Trophoblast cell (in vitro differentiated cells and primary cell): ENCODE data around the gene IRF9.

Source experiments
- DNase-seq, 2 donors: peaks; one replicate each; pipeline ENCODE4 v3.0.0-alpha.2; 2016
- H2AFZ ChIP-seq: 2 replicates; pipeline ENCODE4 v1.6.1; 2013; ENCODE audit warnings: low read length, moderate library complexity, mild to moderate bottlenecking; ENCODE audit not compliant: insufficient read depth, poor library complexity
- H2AK5ac ChIP-seq: 2 replicates; pipeline ENCODE4 v1.6.1; 2013; ENCODE audit warnings: mild to moderate bottlenecking, low read length
- H2BK120ac ChIP-seq: 2 replicates; pipeline ENCODE4 v1.6.1; 2013; ENCODE audit warnings: low read length, mild to moderate bottlenecking, moderate library complexity; ENCODE audit not compliant: insufficient read depth, poor library complexity
- H2BK12ac ChIP-seq: 2 replicates; pipeline ENCODE4 v1.6.1; 2013; ENCODE audit warnings: mild to moderate bottlenecking, low read length, moderate library complexity
- H2BK5ac ChIP-seq: 2 replicates; pipeline ENCODE4 v1.6.1; 2013; ENCODE audit warnings: low read length, low read depth, moderate library complexity, mild to moderate bottlenecking; ENCODE audit not compliant: poor library complexity
- H3K14ac ChIP-seq: 2 replicates; pipeline ENCODE4 v1.6.1; 2013; ENCODE audit warnings: mild to moderate bottlenecking, low read length
- H3K18ac ChIP-seq: 2 replicates; pipeline ENCODE4 v1.6.1; 2013; ENCODE audit warnings: mild to moderate bottlenecking, low read length
- H3K23ac ChIP-seq: 2 replicates; pipeline ENCODE4 v1.6.1; 2013; ENCODE audit warnings: low read length
- H3K27ac ChIP-seq: 2 replicates; pipeline ENCODE4 v1.5.1; 2013; ENCODE audit warnings: low read depth, mild to moderate bottlenecking, inconsistent platforms, low read length, moderate library complexity
- H3K27me3 ChIP-seq: 2 replicates; pipeline ENCODE4 v1.6.1; 2013; ENCODE audit warnings: inconsistent platforms, mild to moderate bottlenecking, low read length, moderate library complexity; ENCODE audit not compliant: insufficient read depth
- H3K36me3 ChIP-seq, 2 experiments: 1 replicate in 1 of 2; 2 replicates in 1 of 2; pipeline ENCODE4 v1.6.1; 2013; ENCODE audit warnings: low read length in 2 of 2, mild to moderate bottlenecking in 2 of 2, moderate library complexity in 1 of 2; ENCODE audit not compliant: insufficient read depth in 2 of 2, control insufficient read depth in 1 of 2
- H3K4ac ChIP-seq: 2 replicates; pipeline ENCODE4 v1.6.1; 2013; ENCODE audit warnings: low read depth, mild to moderate bottlenecking, low read length, moderate library complexity
- H3K4me1 ChIP-seq, 2 experiments: 1 replicate in 1 of 2; 2 replicates in 1 of 2; pipeline ENCODE4 v1.6.1; 2013; ENCODE audit warnings: low read length in 2 of 2, mild to moderate bottlenecking in 2 of 2, moderate library complexity in 1 of 2; ENCODE audit not compliant: insufficient read depth in 2 of 2, control insufficient read depth in 1 of 2
- H3K4me2 ChIP-seq: 2 replicates; pipeline ENCODE4 v1.6.1; 2013; ENCODE audit warnings: inconsistent platforms, mild to moderate bottlenecking, low read length, moderate library complexity
- H3K4me3 ChIP-seq: 2 replicates; pipeline ENCODE4 v1.5.1; 2013; ENCODE audit warnings: mild to moderate bottlenecking, low read depth, low read length, inconsistent platforms
- H3K79me1 ChIP-seq: one replicate; pipeline ENCODE4 v1.6.1; 2013; ENCODE audit warnings: low read length
- H3K79me2 ChIP-seq: 2 replicates; pipeline ENCODE4 v1.6.1; 2013; ENCODE audit warnings: low read length, mild to moderate bottlenecking; ENCODE audit not compliant: control insufficient read depth, insufficient read depth, poor library complexity
- H3K9ac ChIP-seq: 2 replicates; pipeline ENCODE4 v1.6.1; 2013; ENCODE audit warnings: mild to moderate bottlenecking, low read length
- H3K9me3 ChIP-seq: 2 replicates; pipeline ENCODE4 v1.6.1; 2013; ENCODE audit warnings: low read depth, mild to moderate bottlenecking, control low read depth, inconsistent platforms, low read length; ENCODE audit not compliant: insufficient read depth
- H4K12ac ChIP-seq: 2 replicates; pipeline ENCODE4 v1.6.1; 2013; ENCODE audit warnings: low read depth, mild to moderate bottlenecking, low read length, moderate library complexity
- H4K8ac ChIP-seq: 2 replicates; pipeline ENCODE4 v1.6.1; 2013; ENCODE audit warnings: low read depth, mild to moderate bottlenecking, low read length, moderate library complexity
- H4K91ac ChIP-seq: one replicate; pipeline ENCODE4 v1.6.1; 2013; ENCODE audit warnings: low read depth, mild to moderate bottlenecking, low read length, moderate library complexity
- WGBS: extraction: QIAGEN DNeasy Blood & Tissue Kit; methylation state at CpG from one replicate; pipeline ENCODE4 v1.1.7; 2013; ENCODE audit warnings: missing lambda C conversion rate; ENCODE audit not compliant: insufficient read length, insufficient coverage; ENCODE audit errors: extremely low coverage; 5-methylcytosine and 5-hydroxymethylcytosine counted together

Gene IRF9

DNA sequence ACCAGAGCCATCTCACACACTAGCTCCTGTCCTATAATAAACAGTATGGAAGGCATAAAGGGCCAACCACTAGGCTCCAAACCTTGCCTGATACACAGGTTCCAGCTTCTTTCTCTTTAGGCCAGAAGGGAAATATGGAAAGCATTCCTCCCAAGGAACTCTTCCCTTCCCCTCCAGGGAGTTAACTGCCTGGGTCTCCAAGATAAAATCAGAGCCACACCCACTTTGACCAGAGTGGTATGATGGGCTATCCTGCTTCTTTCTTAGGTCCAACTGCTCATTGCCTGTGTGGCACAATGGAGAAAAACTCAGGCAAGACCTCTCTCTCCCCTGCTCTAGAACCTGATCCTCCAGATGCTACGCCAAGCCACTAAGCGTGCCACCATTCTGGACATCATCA lies 46.6 kb downstream of the IRF9 start:
- peaks cover 31 to 50% of the 10 kb centered on the region in 2 experiments for H3K36me3 ChIP-seq
- no peak overlapping the region for H2AK5ac ChIP-seq
- H3K79me2 ChIP-seq = no peaks in the 10 kb centered on the region
- no peak overlapping the region for H4K12ac ChIP-seq
- H3K14ac ChIP-seq = no peak overlapping the region
- WGBS = no CpG with 5 or more reads among the region's 2 CpGs
- H4K91ac ChIP-seq = no peak overlapping the region
- DNase-seq = peak; percentile 7 to 62
- H3K23ac ChIP-seq = no peak overlapping the region
- no peak overlapping the region for H3K9ac ChIP-seq
- no peak overlapping the region for H3K27ac ChIP-seq
- H3K27me3 ChIP-seq = no peaks in the 10 kb centered on the region
- no peak overlapping the region for H3K4ac ChIP-seq
- no peak overlapping the region for H2BK12ac ChIP-seq
- H3K18ac ChIP-seq = no peak overlapping the region
- no peak overlapping the region for H3K4me3 ChIP-seq
- no peak overlapping the region for H3K4me2 ChIP-seq
- peaks cover 3 to 4% of the 10 kb centered on the region in 2 experiments for H3K4me1 ChIP-seq
- no peak overlapping the region for H2AFZ ChIP-seq
- H3K9me3 ChIP-seq = no peaks in the 10 kb centered on the region
- H4K8ac ChIP-seq = no peak overlapping the region
- H3K79me1 ChIP-seq = no peaks in the 10 kb centered on the region
- H2BK120ac ChIP-seq = no peak overlapping the region
- no peak overlapping the region for H2BK5ac ChIP-seq

DNA sequence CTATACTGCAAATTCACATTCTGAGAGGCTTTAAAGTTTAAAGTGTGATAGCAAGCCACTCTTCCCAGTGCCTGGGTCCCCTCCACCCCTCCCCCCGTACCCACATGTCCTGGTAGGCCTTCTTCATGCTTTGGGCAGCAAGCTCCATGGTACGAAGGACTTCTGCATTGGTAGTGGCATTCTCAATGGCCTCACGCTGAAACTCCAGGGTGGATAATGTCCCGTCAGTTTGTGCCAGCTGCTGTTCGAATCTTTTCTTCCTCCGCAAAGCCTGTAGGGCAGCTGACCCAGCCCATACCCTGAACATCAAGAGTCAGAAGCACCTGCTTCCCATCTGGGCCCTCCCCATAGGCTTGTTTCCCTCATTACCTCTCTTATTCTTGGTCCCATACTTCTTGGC lies 50.2 kb downstream of the IRF9 start:
- H3K14ac ChIP-seq = no peak overlapping the region
- H3K18ac ChIP-seq = no peak overlapping the region
- no peak overlapping the region for H2AFZ ChIP-seq
- no peak overlapping the region for H4K8ac ChIP-seq
- H3K79me1 ChIP-seq = peaks cover 8% of the 10 kb centered on the region
- H2BK5ac ChIP-seq = no peak overlapping the region
- no peak overlapping the region for H3K4me2 ChIP-seq
- DNase-seq = no peak
- H2BK120ac ChIP-seq = no peak overlapping the region
- WGBS = no CpG with 5 or more reads among the region's 6 CpGs
- no peaks in the 10 kb centered on the region for H3K9me3 ChIP-seq
- H3K79me2 ChIP-seq = peaks cover 3% of the 10 kb centered on the region
- H2BK12ac ChIP-seq = no peak overlapping the region
- H4K91ac ChIP-seq = no peak overlapping the region
- H3K27ac ChIP-seq = no peak overlapping the region
- H3K23ac ChIP-seq = no peak overlapping the region
- H4K12ac ChIP-seq = no peak overlapping the region
- peaks cover 3 to 6% of the 10 kb centered on the region in 2 experiments for H3K4me1 ChIP-seq
- H2AK5ac ChIP-seq = no peak overlapping the region
- no peaks in the 10 kb centered on the region for H3K27me3 ChIP-seq
- H3K4me3 ChIP-seq = no peak overlapping the region
- peaks cover 24 to 35% of the 10 kb centered on the region in 2 experiments for H3K36me3 ChIP-seq
- no peak overlapping the region for H3K4ac ChIP-seq
- no peak overlapping the region for H3K9ac ChIP-seq

DNA sequence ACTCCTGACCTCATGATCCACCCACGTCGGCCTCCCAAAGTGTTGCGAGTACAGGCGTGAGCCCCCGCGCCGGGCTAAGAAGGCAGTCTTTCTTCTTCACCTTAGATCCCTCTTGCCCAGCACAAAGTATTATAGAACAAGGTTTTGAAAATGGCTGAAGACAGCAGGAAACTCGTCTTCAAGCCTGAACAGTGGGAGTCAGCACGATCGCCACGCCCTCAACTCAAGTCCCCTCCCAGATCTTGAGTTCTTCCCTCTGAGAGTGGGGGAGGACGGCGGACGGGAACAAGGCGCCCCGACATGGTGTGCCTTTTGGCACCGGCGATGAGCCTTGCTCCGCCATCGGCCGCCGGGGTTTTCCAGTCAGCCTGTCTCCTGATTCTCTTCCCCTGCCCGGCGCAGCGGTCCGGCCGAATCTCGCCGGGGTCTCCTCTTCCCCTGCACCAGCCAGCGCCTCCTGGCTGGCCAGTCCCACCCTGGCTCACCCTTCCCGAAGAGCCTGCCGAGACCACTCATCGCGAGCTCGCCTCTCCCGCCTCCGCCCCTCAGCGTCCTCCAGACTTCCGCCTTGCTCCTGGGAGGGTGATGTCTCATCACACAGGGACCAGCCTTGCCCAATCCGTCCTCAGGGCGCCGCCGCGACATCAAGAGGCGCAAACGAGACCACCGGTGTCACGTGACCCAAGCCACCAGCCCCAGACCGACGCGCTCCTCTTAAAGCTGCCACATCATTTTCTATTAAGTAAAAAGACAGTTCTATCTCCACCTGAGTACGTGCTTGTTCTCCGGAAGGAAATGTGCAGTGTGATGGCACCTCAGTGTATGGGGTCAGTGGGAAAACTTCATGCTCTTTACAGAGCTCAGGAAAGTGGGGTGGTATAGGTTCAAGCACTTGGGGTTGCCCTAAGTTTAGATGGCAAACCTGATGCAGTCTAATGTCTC lies 52.1 kb downstream of the IRF9 start, which contains the start of gene CHMP4A:
Gene CHMP4A, minus strand, starts transcription at position 565 of the 942 bp plus-strand sequence. Its CDS starts 49 bp downstream, at position 516.
- Histone ChIP-seq H2BK120ac (peak within 1 kb of the TSS; percentile 62), H2BK12ac (no peak within 1 kb of the TSS), H3K4me2 (peak within 1 kb of the TSS; percentile 53), H3K18ac (peak within 1 kb of the TSS; percentile 78), H4K91ac (peak within 1 kb of the TSS; percentile 75), H3K4ac (peak within 1 kb of the TSS; percentile 42), H3K14ac (peak within 1 kb of the TSS; percentile 73), H3K4me3 (peak within 1 kb of the TSS; percentile 77), H3K9me3 (no peaks in the 10 kb centered on the region), H4K8ac (peak within 1 kb of the TSS; percentile 89), H4K12ac (peak within 1 kb of the TSS; percentile 76), H2AFZ (peak within 1 kb of the TSS; percentile 56), H3K4me1 (peaks cover 0 to 2% of the 10 kb centered on the region in 2 experiments), H3K23ac (no peak within 1 kb of the TSS), H3K79me1 (peaks cover 8% of the 10 kb centered on the region), H3K36me3 (peaks cover 14 to 27% of the 10 kb centered on the region in 2 experiments), H2AK5ac (no peak within 1 kb of the TSS), H3K79me2 (peaks cover 3% of the 10 kb centered on the region), H2BK5ac (peak within 1 kb of the TSS; percentile 86), H3K27me3 (no peaks in the 10 kb centered on the region), H3K9ac (peak within 1 kb of the TSS; percentile 82), H3K27ac (peak within 1 kb of the TSS; percentile 97)
- peak; percentile 97 for DNase-seq
- no CpG with 5 or more reads among the region's 53 CpGs for WGBS

DNA sequence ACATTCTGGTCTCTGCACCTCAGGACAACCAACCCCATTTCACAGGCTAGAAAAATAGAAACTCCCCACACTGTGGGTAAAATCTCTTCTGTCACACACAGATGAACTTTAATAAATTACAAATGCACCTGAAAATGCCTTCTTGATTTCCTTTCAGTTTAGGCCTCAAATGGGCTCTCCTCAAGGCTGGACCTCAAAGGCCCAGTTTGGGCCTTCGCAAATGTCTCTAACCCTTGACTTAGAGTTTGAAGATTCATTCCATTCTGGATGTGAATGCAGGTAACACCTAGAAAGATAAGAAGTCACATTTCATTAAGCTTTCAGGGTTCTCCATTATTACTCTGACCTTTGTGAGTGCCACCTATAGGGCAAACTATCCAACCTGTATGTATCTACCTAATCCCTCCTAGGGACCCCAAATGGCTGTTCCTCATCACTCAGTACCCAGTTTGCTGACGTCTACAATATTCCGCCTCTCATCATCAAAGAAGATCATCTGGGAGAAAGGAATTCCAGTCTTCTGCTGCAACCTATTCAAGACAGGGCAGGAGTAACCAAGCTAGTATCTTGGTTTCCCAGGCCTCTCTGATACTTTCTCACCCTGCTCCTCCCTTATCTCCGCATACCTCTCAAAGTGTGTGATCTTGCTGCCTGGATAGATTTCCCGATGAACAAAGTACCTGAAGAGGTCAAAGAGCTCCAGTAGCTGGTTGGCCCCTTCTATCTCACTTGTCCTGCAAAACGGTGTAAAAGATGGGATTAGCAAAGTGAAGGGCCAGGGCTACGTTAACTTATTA lies 53.0 kb downstream of the IRF9 start:
- DNase-seq = no peak
- H3K9me3 ChIP-seq = no peaks in the 10 kb centered on the region
- peaks cover 8% of the 10 kb centered on the region for H3K79me1 ChIP-seq
- no peak overlapping the region for H2BK120ac ChIP-seq
- H2AK5ac ChIP-seq = no peak overlapping the region
- peak overlapping the region; percentile 81 for H4K8ac ChIP-seq
- peaks cover 3% of the 10 kb centered on the region for H3K79me2 ChIP-seq
- peak overlapping the region; percentile 1 for H3K9ac ChIP-seq
- H3K4ac ChIP-seq = no peak overlapping the region
- peak overlapping the region; percentile 26 for H4K91ac ChIP-seq
- H3K4me1 ChIP-seq = peaks cover 0 to 2% of the 10 kb centered on the region in 2 experiments
- no peak overlapping the region for H3K23ac ChIP-seq
- peak overlapping the region; percentile 22 for H4K12ac ChIP-seq
- H2BK12ac ChIP-seq = no peak overlapping the region
- H3K27ac ChIP-seq = peak overlapping the region; percentile 5
- peak overlapping the region; percentile 53 for H3K4me2 ChIP-seq
- H3K4me3 ChIP-seq = no peak overlapping the region
- H2AFZ ChIP-seq = no peak overlapping the region
- H3K14ac ChIP-seq = no peak overlapping the region
- H3K27me3 ChIP-seq = no peaks in the 10 kb centered on the region
- H3K36me3 ChIP-seq = peaks cover 14 to 28% of the 10 kb centered on the region in 2 experiments
- no peak overlapping the region for H2BK5ac ChIP-seq
- no peak overlapping the region for H3K18ac ChIP-seq
- WGBS = no CpG with 5 or more reads among the region's 7 CpGs
